Fibroblast of gingiva (primary cell): ENCODE data around the gene CUX1.
A peak's percentile ranks its signal among the peaks of the same experiment; 100 is the strongest.

ENCODE experiments used
- DNase-seq: peaks from one replicate; pipeline ENCODE4 v3.0.0-alpha.2; 2011; ENCODE audit warnings: low read depth

The CUX1 gene

GRCh38 chr7:101936611-101937231, 119.3 kb downstream of the CUX1 start:
- peak; percentile 49 for DNase-seq

DNA sequence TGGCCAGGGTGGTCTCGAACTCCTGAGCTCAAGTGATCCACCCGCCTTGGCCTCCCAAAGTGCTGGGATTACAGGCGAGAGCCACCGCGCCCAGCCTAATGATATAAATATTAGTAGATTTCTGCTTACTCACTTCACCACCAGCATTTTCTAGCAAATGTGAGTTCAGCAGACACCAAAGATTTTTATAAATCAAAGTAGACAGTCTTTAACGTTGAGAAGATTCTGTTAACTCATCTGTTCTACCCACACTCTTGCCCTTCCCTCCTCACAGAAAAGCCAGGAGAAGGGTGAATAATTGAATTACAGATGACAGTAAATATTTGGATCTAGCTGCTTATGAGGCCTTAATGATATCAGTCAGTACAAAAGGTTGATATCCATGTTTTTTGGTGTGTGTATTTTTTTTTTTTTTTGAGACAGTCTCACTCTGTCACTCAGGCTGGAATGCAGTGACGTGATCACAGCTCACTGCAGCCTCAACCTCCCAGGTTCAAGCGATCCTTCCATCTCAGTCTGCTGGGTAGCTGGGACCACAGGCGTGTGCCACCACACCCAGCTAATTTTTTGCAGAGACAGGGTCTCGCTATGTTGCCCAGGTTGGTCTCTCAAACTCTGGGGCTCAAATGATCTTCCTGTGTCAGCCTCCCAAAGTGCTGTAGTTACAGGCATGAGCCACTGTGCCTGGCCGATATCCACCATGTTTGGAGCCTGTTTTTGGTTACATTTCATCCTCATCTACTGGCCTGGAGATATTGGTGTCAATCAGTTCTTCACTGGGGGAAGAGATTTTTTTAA, 120.5 kb downstream of the CUX1 start:
- DNase-seq, result no peak

GRCh38 chr7:101939136-101939695, 121.8 kb downstream of the CUX1 start:
- DNase-seq, result no peak

- DNase-seq, result no peak
Observed at GRCh38 chr7:101940151-101940550, 122.7 kb downstream of the CUX1 start.

DNA sequence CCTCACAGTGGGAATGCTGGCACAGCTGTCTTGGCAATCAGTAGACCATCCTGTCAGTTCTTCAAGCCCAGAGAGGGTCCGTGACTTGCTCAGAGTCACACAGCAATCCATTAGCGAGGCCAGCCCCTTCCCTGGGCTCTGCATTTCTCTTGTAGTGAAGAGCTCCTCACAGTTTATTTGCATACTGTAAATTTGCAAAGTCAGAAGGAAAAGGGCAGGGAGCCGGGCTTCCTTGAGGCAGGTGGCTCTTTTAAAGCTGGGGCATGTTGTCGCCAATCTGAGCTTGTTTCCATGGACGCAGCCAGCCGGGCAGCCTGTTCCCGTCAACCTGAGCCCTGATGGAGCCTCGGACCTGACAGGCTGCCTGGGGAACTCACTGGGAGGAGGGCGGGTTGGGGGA, 123.4 kb downstream of the CUX1 start:
- DNase-seq, result no peak

DNA sequence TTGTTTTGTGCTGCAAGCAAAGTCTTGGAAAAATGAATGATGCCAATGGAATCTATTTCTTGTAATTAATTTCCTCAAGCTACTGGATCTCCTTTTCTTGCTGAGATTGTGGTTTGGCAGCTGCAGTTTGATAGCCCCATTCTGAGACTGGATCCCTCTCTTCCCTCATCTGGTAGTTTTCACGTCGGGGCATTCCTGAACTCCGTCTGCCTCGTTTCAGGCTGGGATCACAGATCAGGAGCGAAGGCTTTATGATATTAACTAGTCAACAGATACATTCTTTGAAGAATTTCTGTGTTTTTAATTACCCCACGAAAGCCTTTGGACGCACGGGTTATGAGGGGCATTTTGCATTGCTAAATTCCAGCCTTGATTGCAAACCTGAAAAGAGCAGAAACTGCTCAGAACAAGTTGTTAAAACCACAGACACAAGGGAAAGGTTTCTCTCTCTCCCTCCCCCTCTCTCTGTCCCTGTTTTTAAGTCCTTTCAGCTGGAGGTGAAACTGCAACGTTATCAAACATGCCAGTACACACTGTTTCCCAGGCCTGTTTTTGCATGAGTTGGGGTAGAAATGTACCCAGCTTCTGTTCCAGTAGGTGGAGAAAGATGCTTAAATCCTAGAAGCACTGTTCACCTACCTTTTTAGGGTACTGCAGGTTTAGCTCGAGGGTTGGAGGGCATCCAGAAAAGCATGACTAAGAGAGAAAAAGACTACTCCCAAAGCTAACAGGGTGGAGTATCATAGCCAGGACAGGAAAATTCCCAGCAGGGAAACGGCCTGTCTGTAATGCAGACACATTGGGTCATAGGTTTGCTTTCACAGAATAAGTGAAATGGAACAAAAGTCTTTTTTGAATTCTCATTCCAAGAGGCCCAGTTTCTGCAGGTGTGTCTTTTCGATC, 124.3 kb downstream of the CUX1 start:
- peak; percentile 43 for DNase-seq

- DNase-seq, result no peak
Observed at GRCh38 chr7:101942603-101943210, 125.3 kb downstream of the CUX1 start.

DNA sequence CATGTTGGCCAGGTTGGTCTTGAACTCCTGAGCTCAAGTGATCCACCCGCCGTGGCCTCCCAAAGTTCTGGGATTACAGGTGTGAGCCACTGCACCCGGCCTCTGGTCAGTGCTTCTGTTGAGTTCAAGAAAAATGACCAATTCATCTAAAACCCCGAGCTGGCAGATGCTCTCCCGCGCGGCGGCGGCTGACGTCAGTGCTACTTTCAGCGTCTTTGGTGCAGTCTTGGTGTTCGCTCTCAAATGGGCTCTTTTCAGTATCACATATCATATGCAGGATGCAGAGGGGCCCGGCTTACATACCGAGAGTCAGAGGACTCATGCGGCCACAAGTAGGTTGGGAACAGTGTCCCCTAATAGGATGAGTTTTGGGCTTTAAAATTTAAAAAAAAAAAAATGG, 125.9 kb downstream of the CUX1 start:
- no peak for DNase-seq

GRCh38 chr7:101943889-101944600, 126.6 kb downstream of the CUX1 start:
- no peak for DNase-seq

- DNase-seq, result no peak
Observed at GRCh38 chr7:101944611-101945010, 127.2 kb downstream of the CUX1 start.

GRCh38 chr7:101945034-101945758, 127.8 kb downstream of the CUX1 start:
- DNase-seq, result no peak

DNA sequence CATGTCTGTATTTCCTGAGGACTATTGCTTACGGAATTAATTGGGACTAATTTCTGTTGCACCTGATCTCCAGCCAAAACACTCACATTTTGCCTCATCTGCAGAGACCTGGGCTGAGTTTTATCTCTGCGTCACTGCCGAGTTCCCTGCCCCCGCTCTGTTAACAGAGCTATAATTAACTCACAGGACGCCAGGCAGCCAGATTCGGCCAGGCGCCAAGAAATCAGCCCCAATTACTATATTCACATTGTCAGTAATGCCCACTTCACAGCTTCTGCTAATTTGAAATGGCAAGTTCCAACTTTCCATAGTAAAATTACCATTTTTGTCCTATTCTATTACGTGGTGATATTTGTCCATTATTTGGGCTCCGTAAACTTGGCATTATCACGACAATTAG, 130.5 kb downstream of the CUX1 start:
- no peak for DNase-seq

GRCh38 chr7:101948650-101949049, 131.2 kb downstream of the CUX1 start:
- DNase-seq, result no peak

- peak; percentile 65 for DNase-seq
Observed at GRCh38 chr7:101950450-101951119, 133.2 kb downstream of the CUX1 start.

GRCh38 chr7:101951757-101952156, 134.3 kb downstream of the CUX1 start:
- DNase-seq, result no peak

- peak; percentile 73 for DNase-seq
Observed at GRCh38 chr7:101952355-101953247, 135.2 kb downstream of the CUX1 start.

DNA sequence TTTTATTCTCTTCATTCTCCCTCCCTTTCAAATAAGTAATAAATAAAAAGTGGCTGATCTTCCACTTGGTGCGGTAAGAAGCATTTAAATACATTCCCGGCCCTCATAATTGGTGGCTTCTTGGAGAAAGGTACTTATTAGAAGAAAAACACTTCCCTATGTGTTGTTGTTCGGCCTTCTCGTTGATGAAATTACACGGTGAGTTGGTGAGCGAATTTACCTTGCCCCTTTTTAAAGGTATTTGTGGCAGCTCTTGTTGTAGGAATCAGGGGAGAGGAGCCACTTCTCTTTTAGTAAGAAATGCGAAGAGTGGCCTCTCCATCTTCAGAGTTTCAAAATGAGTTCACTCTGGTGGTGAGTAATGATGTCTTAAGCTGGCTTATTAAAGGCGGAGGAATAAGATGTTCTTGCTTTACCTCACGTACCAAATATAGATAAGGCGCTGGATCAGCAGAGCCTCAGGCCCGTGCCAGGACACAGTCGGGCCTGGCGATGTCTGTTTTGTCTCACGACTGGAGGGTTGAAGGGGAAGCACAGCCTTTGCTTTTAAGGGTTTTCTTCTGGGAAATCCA, 135.9 kb downstream of the CUX1 start:
- DNase-seq, result peak; percentile 75

GRCh38 chr7:101954499-101954898, 137.1 kb downstream of the CUX1 start:
- no peak for DNase-seq

- DNase-seq, result no peak
Observed at GRCh38 chr7:101956130-101956529, 138.7 kb downstream of the CUX1 start.
